H1 (cell line): Measurements from ENCODE around the gene PLEKHA3. TPM values are rescaled to one million over a fixed set of nuclear protein-coding genes. Genes with fewer than 3 reads are reported as not detected.

Experiments used
- CTCF ChIA-PET: fragments of 300-600 bp; sonication (Branson Sonifier 250); formaldehyde crosslinking; loops from one replicate; lab custom pipeline; 2021; ENCODE audit not compliant: partially characterized antibody; lab: Charles Lee
- POLR2A ChIA-PET: fragments of 300-600 bp; sonication (Branson Sonifier 250); formaldehyde crosslinking; loops from one replicate; lab custom pipeline; 2021; ENCODE audit warnings: inconsistent platforms; ENCODE audit not compliant: partially characterized antibody; lab: Charles Lee
- DNase-seq, 2 experiments: peaks; one replicate each; pipeline versions ENCODE4 v3.0.0 to v3.0.0-alpha.2; 2010 to 2022; ENCODE audit warnings: low spot score in 2 of 2, low read depth in 1 of 2, mixed read lengths in 1 of 2
- FAIRE-seq: peaks from 2 replicates; lab custom pipeline; 2011; peaks lifted over from hg19 to GRCh38; lab: Jason Lieb, UNC
- H2AFZ ChIP-seq: 2 replicates; pipeline ENCODE4 v1.8.1; 2012; ENCODE audit warnings: low read length, inconsistent platforms
- H2AK5ac ChIP-seq: 2 replicates; pipeline ENCODE4 v1.6.1; 2013; ENCODE audit warnings: low read depth, low read length
- H2BK120ac ChIP-seq: replicated peaks from 2 replicates; pipeline ENCODE3; 2013; ENCODE audit warnings: low read depth, low read length, inconsistent platforms
- H2BK12ac ChIP-seq: 2 replicates; pipeline ENCODE4 v1.6.1; 2013; ENCODE audit warnings: low read depth, low read length
- H2BK15ac ChIP-seq: 2 replicates; pipeline ENCODE4 v1.6.1; 2013; ENCODE audit warnings: low read length
- H2BK20ac ChIP-seq: 2 replicates; pipeline ENCODE4 v1.6.1; 2013; ENCODE audit warnings: low read length
- H2BK5ac ChIP-seq: 2 replicates; pipeline ENCODE4 v1.6.1; 2013; ENCODE audit warnings: low read depth, low read length
- H3K14ac ChIP-seq: 2 replicates; pipeline ENCODE4 v1.6.1; 2013; ENCODE audit warnings: inconsistent platforms; ENCODE audit not compliant: insufficient read length
- H3K18ac ChIP-seq: 2 replicates; pipeline ENCODE4 v1.6.1; 2013; ENCODE audit warnings: low read length; ENCODE audit errors: extremely low read depth
- H3K23ac ChIP-seq: 2 replicates; pipeline ENCODE4 v1.6.1; 2013; ENCODE audit warnings: inconsistent platforms; ENCODE audit not compliant: insufficient read length
- H3K23me2 ChIP-seq: 2 replicates; pipeline ENCODE4 v1.6.1; 2013; ENCODE audit warnings: low read depth, low read length
- H3K27ac ChIP-seq: 2 replicates; pipeline ENCODE4 v1.6.1; 2011; ENCODE audit warnings: low read depth, low read length, inconsistent platforms
- H3K27me3 ChIP-seq, 4 experiments: replicated peaks in 1 of 4; 1 replicate in 1 of 4; 2 replicates in 3 of 4; pipeline versions ENCODE4 v1.6.1 to v1.8.1; 2011 to 2013; ENCODE audit warnings: low read length in 3 of 4, mild to moderate bottlenecking in 3 of 4, inconsistent platforms in 2 of 4, mixed read lengths in 2 of 4, moderate library complexity in 1 of 4; ENCODE audit not compliant: control insufficient read depth in 3 of 4, insufficient read depth in 3 of 4; ENCODE audit errors: extremely low read depth in 1 of 4
- H3K36me3 ChIP-seq, 4 experiments: 2 replicates each; pipeline versions ENCODE4 v1.6.1 to v1.8.1; 2011 to 2013; ENCODE audit warnings: mild to moderate bottlenecking in 4 of 4, low read length in 3 of 4, moderate library complexity in 2 of 4, control low read depth in 1 of 4, inconsistent platforms in 1 of 4; ENCODE audit not compliant: insufficient read depth in 4 of 4, control insufficient read depth in 2 of 4
- H3K4ac ChIP-seq: replicated peaks from 2 replicates; pipeline ENCODE3; 2013; ENCODE audit warnings: low read length, low read depth, mixed read lengths, inconsistent platforms; ENCODE audit not compliant: insufficient read length
- H3K4me1 ChIP-seq, 4 experiments: replicated peaks in 1 of 4; 1 replicate in 1 of 4; 2 replicates in 3 of 4; pipeline versions ENCODE4 v1.6.1 to v1.8.1; 2011 to 2013; ENCODE audit warnings: low read length in 3 of 4, inconsistent platforms in 2 of 4, mixed read lengths in 1 of 4; ENCODE audit not compliant: insufficient read depth in 4 of 4, control insufficient read depth in 3 of 4
- H3K4me2 ChIP-seq, 2 experiments: 2 replicates each; pipeline versions ENCODE4 v1.6.1 to v1.8.1; 2011 to 2013; ENCODE audit warnings: low read depth in 2 of 2, low read length in 2 of 2, control low read depth in 1 of 2, inconsistent platforms in 1 of 2, mild to moderate bottlenecking in 1 of 2; ENCODE audit not compliant: insufficient read depth in 1 of 2
- H3K4me3 ChIP-seq, 4 experiments: fragments of 200-600, 300-600 bp in 1 of 4; sonication (generic), shearing (Covaris generic), sonication (Bioruptor Twin) in 1 of 4; 2 replicates each; pipeline versions ENCODE4 v1.5.1 to v1.8.1; 2011 to 2016; ENCODE audit warnings: low read length in 4 of 4, low read depth in 3 of 4, control low read depth in 2 of 4, inconsistent platforms in 2 of 4, mild to moderate bottlenecking in 2 of 4, mixed read lengths in 1 of 4, moderate library complexity in 1 of 4; ENCODE audit not compliant: insufficient read depth in 2 of 4; ENCODE audit errors: extremely low read depth in 1 of 4
- H3K56ac ChIP-seq: replicated peaks from 2 replicates; pipeline ENCODE3; 2013; ENCODE audit warnings: low read depth, mild to moderate bottlenecking, mixed read lengths, low read length, inconsistent platforms; ENCODE audit not compliant: insufficient read length
- H3K79me1 ChIP-seq: 2 replicates; pipeline ENCODE4 v1.6.1; 2013; ENCODE audit warnings: low read depth, low read length, control low read depth
- H3K79me2 ChIP-seq, 2 experiments: 2 replicates each; pipeline versions ENCODE4 v1.6.1 to v1.8.1; 2012 to 2013; ENCODE audit warnings: low read length in 2 of 2, mild to moderate bottlenecking in 2 of 2, inconsistent platforms in 1 of 2; ENCODE audit not compliant: insufficient read depth in 2 of 2, control insufficient read depth in 1 of 2
- H3K9ac ChIP-seq, 4 experiments: replicated peaks in 1 of 4; 1 replicate in 1 of 4; 2 replicates in 3 of 4; pipeline versions ENCODE4 v1.6.1 to v1.8.1; 2011 to 2013; ENCODE audit warnings: low read depth in 3 of 4, low read length in 3 of 4, control low read depth in 2 of 4, mild to moderate bottlenecking in 2 of 4, moderate library complexity in 2 of 4, inconsistent platforms in 1 of 4; ENCODE audit errors: extremely low read depth in 1 of 4
- H3K9me3 ChIP-seq, 2 experiments: 2 replicates each; pipeline versions ENCODE4 v1.6.1 to v1.8.1; 2012 to 2013; ENCODE audit warnings: mild to moderate bottlenecking in 2 of 2, moderate library complexity in 2 of 2, control low read depth in 1 of 2, inconsistent platforms in 1 of 2, low read depth in 1 of 2, low read length in 1 of 2, mixed read lengths in 1 of 2; ENCODE audit not compliant: insufficient read depth in 2 of 2
- H4K20me1 ChIP-seq, 2 experiments: replicated peaks in 1 of 2; 2 replicates each; pipeline versions ENCODE3 to v1.8.1; 2011 to 2013; ENCODE audit warnings: inconsistent platforms in 2 of 2, low read length in 2 of 2, mild to moderate bottlenecking in 1 of 2; ENCODE audit not compliant: insufficient read depth in 2 of 2, control insufficient read depth in 1 of 2
- H4K5ac ChIP-seq: 2 replicates; pipeline ENCODE4 v1.6.1; 2013; ENCODE audit warnings: low read length, low read depth, mixed read lengths, inconsistent platforms; ENCODE audit not compliant: insufficient read length
- H4K8ac ChIP-seq: 2 replicates; pipeline ENCODE4 v1.8.0; 2013; ENCODE audit warnings: mild to moderate bottlenecking, moderate library complexity, low read length, inconsistent platforms; ENCODE audit not compliant: insufficient read depth; ENCODE audit errors: extremely low read depth
- H4K91ac ChIP-seq: replicated peaks from 2 replicates; pipeline ENCODE3; 2013; ENCODE audit warnings: low read length, mixed read lengths, inconsistent platforms; ENCODE audit not compliant: insufficient read length
- BACH1 ChIP-seq: IDR thresholded peaks from 2 replicates; pipeline ENCODE4 v1.6.1; 2012; ENCODE audit warnings: low read length, improper control_type of control experiment
- BCL11A ChIP-seq, 2 experiments: IDR thresholded peaks; one replicate each; pipeline ENCODE4 v1.6.1; 2011; ENCODE audit warnings: low read depth in 2 of 2, low read length in 2 of 2, mild to moderate bottlenecking in 2 of 2
- EGR1 ChIP-seq: IDR thresholded peaks from 2 replicates; pipeline ENCODE4 v1.6.1; 2011; ENCODE audit warnings: low read depth, low read length, borderline replicate concordance
- EP300 ChIP-seq, 2 experiments: IDR thresholded peaks; 1 replicate in 1 of 2; 2 replicates in 1 of 2; pipeline ENCODE4 v1.6.1; 2011 to 2012; ENCODE audit warnings: low read depth in 2 of 2, low read length in 2 of 2, mild to moderate bottlenecking in 2 of 2, borderline replicate concordance in 1 of 2, inconsistent platforms in 1 of 2, moderate library complexity in 1 of 2
- NRF1 ChIP-seq: IDR thresholded peaks from 2 replicates; pipeline ENCODE4 v1.6.1; 2011; ENCODE audit warnings: mild to moderate bottlenecking, low read depth, low read length, improper control_type of control experiment
- PHF8 ChIP-seq: fragments of 200-600 bp; sonication (generic); conservative IDR thresholded peaks from 2 replicates; pipeline ENCODE4 v1.7.1; 2012; ENCODE audit warnings: low read depth, mild to moderate bottlenecking, inconsistent platforms, low read length, moderate library complexity
- RBBP5 ChIP-seq: IDR thresholded peaks from 2 replicates; pipeline ENCODE4 v1.7.1; 2012; ENCODE audit warnings: low read depth, mild to moderate bottlenecking, inconsistent platforms, low read length, moderate library complexity, borderline replicate concordance
- SIN3A ChIP-seq, 2 experiments: IDR thresholded peaks in 1 of 2; conservative IDR thresholded peaks in 1 of 2; 2 replicates each; pipeline ENCODE4 v1.6.1; 2011 to 2012; ENCODE audit warnings: low read length in 2 of 2, improper control_type of control experiment in 1 of 2, low read depth in 1 of 2, mild to moderate bottlenecking in 1 of 2
- SIRT6 ChIP-seq: IDR thresholded peaks from one replicate; pipeline ENCODE4 v1.7.1; 2012; ENCODE audit warnings: low read length, inconsistent platforms
- SP1 ChIP-seq: IDR thresholded peaks from 2 replicates; pipeline ENCODE4 v1.6.1; 2011; ENCODE audit warnings: low read depth, low read length
- SP2 ChIP-seq: IDR thresholded peaks from 2 replicates; pipeline ENCODE4 v1.6.1; 2012; ENCODE audit warnings: mild to moderate bottlenecking, low read length, inconsistent platforms
- SP4 ChIP-seq: IDR thresholded peaks from 2 replicates; pipeline ENCODE4 v1.6.1; 2012; ENCODE audit warnings: low read length, inconsistent platforms
- SRF ChIP-seq: IDR thresholded peaks from 2 replicates; pipeline ENCODE4 v1.6.1; 2011; ENCODE audit warnings: mild to moderate bottlenecking, low read depth, low read length, moderate library complexity
- TBP ChIP-seq: IDR thresholded peaks from 2 replicates; pipeline ENCODE4 v1.6.1; 2011; ENCODE audit warnings: low read depth, low read length, improper control_type of control experiment
- TCF12 ChIP-seq: IDR thresholded peaks from 2 replicates; pipeline ENCODE4 v1.6.1; 2011; ENCODE audit warnings: low read depth, mild to moderate bottlenecking, low read length
- WGBS, 2 experiments: shearing (Covaris generic) in 1 of 2; methylation state at CpG; one replicate each; pipeline versions ENCODE4 v1.1.6 to v1.1.7; 2013 to 2015; ENCODE audit warnings: low lambda C conversion rate in 2 of 2, mixed read lengths in 2 of 2, inconsistent platforms in 1 of 2, low coverage in 1 of 2, missing lambda C conversion rate in 1 of 2; ENCODE audit not compliant: insufficient replicate concordance in 2 of 2, insufficient coverage in 1 of 2, insufficient read length in 1 of 2; ENCODE audit errors: extremely low coverage in 1 of 2, missing lambda C conversion rate in 1 of 2; 5-methylcytosine and 5-hydroxymethylcytosine counted together
- polyA plus RNA-seq, 7 experiments: library from polyadenylated mRNA; depleted of rRNA in 3 of 7; stranded (reverse) in 5 of 7; unstranded in 2 of 7; fragments of >200 nt in 5 of 7; fragments of 200-250 nt in 2 of 7; gene quantifications; 1 replicate in 5 of 7; 2 replicates in 1 of 7; 4 replicates in 1 of 7; pipeline versions ENCODE4 v1.2.1 to v1.2.3, GENCODE V29; 2011 to 2013; ENCODE audit warnings: missing spikeins in 2 of 7, mixed read lengths in 2 of 7
- total RNA-seq: library from RNA; stranded (reverse); fragmentation: NEBNext Ultra II Directional; extraction: Animal tissue kit (Norgen Biotek cat#: 25700); gene quantifications from 2 replicates; pipeline ENCODE4 v1.2.1, GENCODE V29; 2021

PLEKHA3 gene
- total and polyA plus RNA-seq, 2 of the 8 experiments (the other 6 are each of a cell fraction or from before 2014, with no cell fraction given), result 1.9 to 20.1 TPM

DNA sequence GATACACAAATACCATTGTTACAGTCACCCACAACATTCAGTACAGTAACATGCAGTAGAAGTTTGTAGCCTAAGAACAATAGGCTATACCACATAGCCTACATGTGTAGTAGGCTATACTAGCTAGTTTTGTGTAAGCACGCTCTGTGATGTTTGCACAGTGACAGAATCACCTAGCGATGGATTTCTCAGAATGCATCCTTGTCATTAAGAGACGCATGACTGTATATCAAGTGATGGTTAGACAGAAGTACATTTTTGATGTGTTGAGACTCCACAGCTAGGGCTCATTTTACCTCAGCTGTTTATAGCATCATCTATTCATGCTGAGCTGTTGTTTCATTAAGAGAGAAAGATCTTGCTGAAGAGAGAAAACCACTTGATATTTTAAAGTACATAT, 19.4 kb downstream of the PLEKHA3 start:
- H3K4me1 ChIP-seq, result no peaks in the 10 kb centered on the region
- H3K9me3 ChIP-seq, result no peaks in the 10 kb centered on the region
- no peak overlapping the region for H4K5ac ChIP-seq
- H3K14ac ChIP-seq, result no peak overlapping the region
- no peak overlapping the region for H3K4me3 ChIP-seq
- no peak overlapping the region for H3K56ac ChIP-seq
- H3K4me2 ChIP-seq, result no peak overlapping the region
- no peak overlapping the region for H3K9ac ChIP-seq
- no peaks in the 10 kb centered on the region for H3K23me2 ChIP-seq
- no peak overlapping the region for H2AK5ac ChIP-seq
- H3K79me2 ChIP-seq, result no peaks in the 10 kb centered on the region
- no peaks in the 10 kb centered on the region for H3K27me3 ChIP-seq
- no peak overlapping the region for H3K27ac ChIP-seq
- H4K91ac ChIP-seq, result no peak overlapping the region
- no peaks in the 10 kb centered on the region for H3K79me1 ChIP-seq
- H2BK20ac ChIP-seq, result no peak overlapping the region
- H3K36me3 ChIP-seq, result peaks cover 2 to 33% (median 8%) of the 10 kb centered on the region in 4 experiments; a peak in 7 of 8 replicates
- WGBS, 2 experiments, result 92% methylated on average over 3 of the region's 3 CpGs; no CpG with 5 or more reads in 1 of the 2 experiments
- H2AFZ ChIP-seq, result no peak overlapping the region
- H2BK5ac ChIP-seq, result no peak overlapping the region
- FAIRE-seq (no peak), DNase-seq (no peak)
- peaks cover 0 to 1% of the 10 kb centered on the region in 2 experiments for H4K20me1 ChIP-seq
- TF ChIP-seq TCF12 (no peak), SRF (no peak), SIN3A (conservative IDR thresholded peaks at IDR 0.05 in 1 of 2, IDR thresholded peaks at IDR 0.05 in 1 of 2; ENCODE audit: low read depth in 1 of 2, low read length in 2 of 2) (no peak), BACH1 (no peak), SIRT6 (no peak), PHF8 (no peak), SP1 (no peak), BCL11A (IDR thresholded peaks at IDR 0.05; ENCODE audit: low read depth in 2 of 2, low read length in 2 of 2) (no peak), EGR1 (no peak), TBP (no peak), NRF1 (no peak), EP300 (IDR thresholded peaks at IDR 0.05; ENCODE audit: borderline replicate concordance in 1 of 2, low read depth in 2 of 2, low read length in 2 of 2) (no peak), RBBP5 (no peak), SP4 (no peak), SP2 (no peak)
- ChIA-PET CTCF (interaction anchor here (0.8 kb wide), 1 partner anchor 24 kb away, joined by 5 read pairs; no protein-coding TSS in a partner anchor), POLR2A (interaction anchor here (1.3 kb wide), 1 partner anchor 49 kb away, joined by 5 read pairs; the partner anchor contains the start of genes PJVK and PRKRA)
- H3K18ac ChIP-seq, result no peak overlapping the region
- no peak overlapping the region for H3K23ac ChIP-seq
- H2BK15ac ChIP-seq, result no peak overlapping the region
- no peak overlapping the region for H3K4ac ChIP-seq
- H2BK12ac ChIP-seq, result no peak overlapping the region
- no peak overlapping the region for H2BK120ac ChIP-seq
- H4K8ac ChIP-seq, result no peak overlapping the region
